ENCODE measurements around the gene MVK. TPM values are rescaled to one million over a fixed set of nuclear protein-coding genes. Genes with fewer than 3 reads are reported as not detected.

Gene MVK
- total RNA-seq, 2 donors from 2014 or later: 12.8 to 22.6 TPM

DNA sequence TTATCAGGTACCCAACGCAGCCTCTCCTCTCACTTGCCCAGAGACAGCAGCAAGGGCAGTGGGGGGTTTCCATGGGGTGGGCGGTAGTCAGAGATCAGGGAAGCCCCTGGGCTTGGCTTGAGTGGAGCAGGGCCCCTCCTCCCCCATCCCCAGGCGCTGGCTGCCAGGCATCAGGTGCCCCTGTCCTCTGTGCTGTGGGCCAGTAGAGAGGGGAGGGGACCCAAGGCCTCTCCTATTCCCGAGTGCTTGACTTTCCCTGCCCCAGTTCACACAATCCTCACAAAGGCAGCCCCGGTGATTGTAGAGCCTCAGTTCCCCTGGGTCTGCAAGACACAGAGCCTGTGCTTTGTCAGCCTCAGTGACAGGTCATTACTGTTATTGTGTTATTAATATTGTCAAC lies 57.7 kb downstream of the MVK start:
- DNase-seq: no peak
- no peak overlapping the region for H3K4me3 Mint-ChIP-seq

DNA sequence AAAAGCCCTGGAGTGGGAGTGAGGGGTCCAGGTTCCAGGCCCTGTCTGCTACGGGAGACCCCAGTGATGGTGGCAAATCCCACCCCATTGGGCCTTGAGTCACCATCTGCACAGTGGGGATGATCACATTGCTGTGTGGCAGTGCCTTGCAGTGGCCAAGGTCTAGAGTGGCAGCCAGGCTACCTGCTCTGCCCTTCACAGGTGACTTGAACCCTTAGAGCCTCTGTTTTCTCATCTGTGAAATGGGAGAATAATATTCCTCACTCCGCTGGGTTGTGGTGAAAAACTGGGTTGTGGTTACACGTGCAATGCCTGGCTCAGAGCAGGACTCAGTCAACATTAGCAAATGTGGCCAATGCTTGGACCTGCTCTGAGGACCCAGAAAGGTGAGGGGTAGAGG lies 58.2 kb downstream of the MVK start:
- Mint-ChIP-seq H3K9me3 (no peaks in the 10 kb centered on the region), H3K36me3 (ENCODE audit: low read depth) (no peaks in the 10 kb centered on the region), H3K4me1 (peaks cover 7% of the 10 kb centered on the region), H3K27me3 (ENCODE audit: insufficient read depth) (no peaks in the 10 kb centered on the region), H3K27ac (no peak overlapping the region), H3K4me3 (no peak overlapping the region)
- TF ChIP-seq, protein P1, sequence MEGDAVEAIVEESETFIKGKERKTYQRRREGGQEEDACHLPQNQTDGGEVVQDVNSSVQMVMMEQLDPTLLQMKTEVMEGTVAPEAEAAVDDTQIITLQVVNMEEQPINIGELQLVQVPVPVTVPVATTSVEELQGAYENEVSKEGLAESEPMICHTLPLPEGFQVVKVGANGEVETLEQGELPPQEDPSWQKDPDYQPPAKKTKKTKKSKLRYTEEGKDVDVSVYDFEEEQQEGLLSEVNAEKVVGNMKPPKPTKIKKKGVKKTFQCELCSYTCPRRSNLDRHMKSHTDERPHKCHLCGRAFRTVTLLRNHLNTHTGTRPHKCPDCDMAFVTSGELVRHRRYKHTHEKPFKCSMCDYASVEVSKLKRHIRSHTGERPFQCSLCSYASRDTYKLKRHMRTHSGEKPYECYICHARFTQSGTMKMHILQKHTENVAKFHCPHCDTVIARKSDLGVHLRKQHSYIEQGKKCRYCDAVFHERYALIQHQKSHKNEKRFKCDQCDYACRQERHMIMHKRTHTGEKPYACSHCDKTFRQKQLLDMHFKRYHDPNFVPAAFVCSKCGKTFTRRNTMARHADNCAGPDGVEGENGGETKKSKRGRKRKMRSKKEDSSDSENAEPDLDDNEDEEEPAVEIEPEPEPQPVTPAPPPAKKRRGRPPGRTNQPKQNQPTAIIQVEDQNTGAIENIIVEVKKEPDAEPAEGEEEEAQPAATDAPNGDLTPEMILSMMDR (conservative IDR thresholded peaks at IDR 0.05): no peak
- Histone ChIP-seq H3K9me3 (ENCODE audit: control insufficient read depth, low read length) (no peaks in the 10 kb centered on the region), H3K9ac (ENCODE audit: extremely low read depth, low read length, poor library complexity, severe bottlenecking) (no peak overlapping the region), H3K36me3 (ENCODE audit: control insufficient read depth, insufficient read depth, low read length) (no peaks in the 10 kb centered on the region), H3K4me3 (ENCODE audit: low read length) (no peak overlapping the region), H3K27me3 (ENCODE audit: control insufficient read depth, insufficient read depth, low read length, poor library complexity, severe bottlenecking) (no peaks in the 10 kb centered on the region), H3K27ac (ENCODE audit: low read depth, low read length) (no peak overlapping the region), H3K4me1 (ENCODE audit: control insufficient read depth, insufficient read depth, low read length) (no peaks in the 10 kb centered on the region)
- no peak for DNase-seq
- WGBS, 2 experiments (ENCODE audit: insufficient coverage in 1 of 2, insufficient read length in 1 of 2): 89 to 96% methylated on average over 3 of the region's 3 CpGs

More for the DNA sequence above, 57.7 kb downstream of the MVK start:
- Histone ChIP-seq H3K27me3 (ENCODE audit: control insufficient read depth, insufficient read depth, low read length, poor library complexity, severe bottlenecking) (no peaks in the 10 kb centered on the region), H3K36me3 (ENCODE audit: control insufficient read depth, insufficient read depth, low read length) (no peaks in the 10 kb centered on the region), H3K4me1 (ENCODE audit: control insufficient read depth, insufficient read depth, low read length) (no peaks in the 10 kb centered on the region), H3K27ac (ENCODE audit: low read depth, low read length) (no peak overlapping the region), H3K9ac (ENCODE audit: extremely low read depth, low read length, poor library complexity, severe bottlenecking) (no peak overlapping the region), H3K4me3 (ENCODE audit: low read length) (no peak overlapping the region), H3K9me3 (ENCODE audit: control insufficient read depth, low read length) (no peaks in the 10 kb centered on the region)
- Mint-ChIP-seq H3K27me3 (ENCODE audit: insufficient read depth) (no peaks in the 10 kb centered on the region), H3K27ac (no peak overlapping the region), H3K9me3 (no peaks in the 10 kb centered on the region), H3K36me3 (ENCODE audit: low read depth) (no peaks in the 10 kb centered on the region), H3K4me1 (peaks cover 7% of the 10 kb centered on the region)
- 80 to 86% methylated on average over 1 to 5 of the region's 5 CpGs for WGBS, 2 experiments (ENCODE audit: insufficient coverage in 1 of 2, insufficient read length in 1 of 2)
- TF ChIP-seq, protein P1 (conservative IDR thresholded peaks at IDR 0.05): no peak

DNA sequence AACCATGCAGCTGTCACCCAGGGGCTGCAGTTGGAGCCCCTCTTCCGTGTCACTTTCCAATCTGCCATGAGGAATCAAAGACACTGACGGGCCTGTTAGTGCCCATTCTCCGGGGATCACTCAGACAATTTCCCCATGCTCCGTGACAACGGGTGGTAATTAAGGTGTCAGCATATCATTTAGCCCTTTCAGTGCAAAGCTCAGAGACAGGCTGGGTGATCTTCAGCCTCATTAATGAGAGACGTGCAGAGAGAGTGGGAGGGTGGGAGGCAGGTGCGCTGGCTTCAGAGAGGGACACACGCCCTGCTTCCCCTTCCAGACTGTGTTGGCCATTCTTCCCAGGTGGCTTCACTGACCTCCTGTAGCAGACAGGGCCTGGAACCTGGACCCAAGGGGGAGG lies 58.7 kb downstream of the MVK start:
- Mint-ChIP-seq H3K9me3 (no peaks in the 10 kb centered on the region), H3K27me3 (ENCODE audit: insufficient read depth) (no peaks in the 10 kb centered on the region), H3K36me3 (ENCODE audit: low read depth) (no peaks in the 10 kb centered on the region), H3K4me1 (peaks cover 7% of the 10 kb centered on the region), H3K4me3 (no peak overlapping the region), H3K27ac (no peak overlapping the region)
- no peaks in the 10 kb centered on the region for H3K9me3 ChIP-seq (ENCODE audit: control insufficient read depth, low read length)
- H3K4me1 ChIP-seq (ENCODE audit: control insufficient read depth, insufficient read depth, low read length): no peaks in the 10 kb centered on the region
- no peaks in the 10 kb centered on the region for H3K36me3 ChIP-seq (ENCODE audit: control insufficient read depth, insufficient read depth, low read length)
- H3K4me3 ChIP-seq (ENCODE audit: low read length): no peak overlapping the region
- DNase-seq: no peak
- H3K27me3 ChIP-seq (ENCODE audit: control insufficient read depth, insufficient read depth, low read length, poor library complexity, severe bottlenecking): no peaks in the 10 kb centered on the region
- H3K9ac ChIP-seq (ENCODE audit: extremely low read depth, low read length, poor library complexity, severe bottlenecking): no peak overlapping the region
- TF ChIP-seq, protein P1 (conservative IDR thresholded peaks at IDR 0.05): no peak
- H3K27ac ChIP-seq (ENCODE audit: low read depth, low read length): no peak overlapping the region
- WGBS, 2 experiments (ENCODE audit: insufficient coverage in 1 of 2, insufficient read length in 1 of 2): 75 to 82% methylated on average over 8 of the region's 8 CpGs

Measured in endodermal cell (in vitro differentiated cells).